Fibroblast of the conjunctiva (primary cell): ENCODE results near the gene MACROD1.
A peak's percentile ranks its signal among the peaks of the same experiment; 100 is the strongest.

Experiments used
- DNase-seq: peaks from one replicate; pipeline ENCODE4 v3.0.0-alpha.2; 2010; ENCODE audit warnings: low read depth

The MACROD1 gene

DNA sequence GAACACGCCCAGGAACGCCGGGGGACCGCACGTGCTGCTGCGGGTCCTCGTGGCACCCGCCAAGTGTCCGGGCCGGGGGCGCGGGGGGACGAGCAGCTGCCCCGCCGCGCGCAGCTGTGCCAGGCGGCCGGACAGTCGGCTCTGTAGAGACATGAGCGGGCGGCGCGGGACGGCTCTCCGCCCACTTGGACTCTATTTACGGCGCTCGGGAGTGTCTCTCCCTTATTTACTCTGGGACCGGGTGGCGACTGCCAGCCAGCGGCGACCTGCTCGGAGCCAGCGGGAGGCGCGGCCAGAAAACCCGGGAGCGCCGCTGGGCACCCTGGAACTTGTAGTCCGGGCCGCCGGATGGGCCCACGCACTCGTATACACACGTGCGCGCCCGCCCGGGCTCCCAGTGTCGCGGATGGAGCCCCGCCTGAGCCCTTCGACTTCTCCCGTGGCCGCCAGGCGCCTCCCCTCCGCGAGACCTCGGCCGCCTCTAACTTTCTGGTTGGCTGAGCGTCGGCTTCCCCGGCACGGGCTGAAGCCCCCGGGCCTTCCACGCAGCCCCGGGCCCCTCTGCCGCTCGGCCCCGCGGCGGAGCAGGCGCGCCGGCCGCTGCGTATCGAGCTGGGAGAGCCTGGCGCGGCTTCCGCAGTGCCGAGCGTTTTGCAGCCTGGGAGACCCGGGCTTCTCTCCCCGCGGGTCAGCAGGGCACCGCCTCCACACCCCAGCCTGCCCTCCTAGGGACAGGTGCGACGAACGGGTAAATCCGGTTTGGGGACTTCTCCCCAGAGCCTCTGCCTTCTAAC is at the start of gene MACROD1:
Gene MACROD1, minus strand, starts transcription at position 272 of the 794 bp plus-strand sequence. Its CDS starts 119 bp downstream, at position 153.
- DNase-seq, result peak; percentile 51

GRCh38 chr11:64211181-64211872 is 45.4 kb upstream of the MACROD1 start:
- no peak for DNase-seq

- DNase-seq, result no peak
These were observed 44.5 kb upstream of the MACROD1 start for GRCh38 chr11:64210301-64211020.

DNA sequence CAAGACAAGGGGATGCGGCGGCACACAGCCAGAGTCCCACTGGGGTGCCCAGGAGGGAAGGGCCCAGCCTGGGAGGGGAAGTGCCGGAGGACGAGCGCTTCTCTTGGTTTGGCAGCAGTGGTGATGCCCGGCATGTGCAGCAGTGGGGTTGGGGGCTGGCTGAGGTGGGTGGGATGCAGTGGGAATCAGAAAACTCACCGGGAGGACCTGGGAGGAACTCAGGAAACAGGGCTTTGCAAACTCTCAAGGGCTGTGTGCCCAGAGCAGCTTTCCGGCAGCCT is 43.6 kb upstream of the MACROD1 start:
- no peak for DNase-seq

DNA sequence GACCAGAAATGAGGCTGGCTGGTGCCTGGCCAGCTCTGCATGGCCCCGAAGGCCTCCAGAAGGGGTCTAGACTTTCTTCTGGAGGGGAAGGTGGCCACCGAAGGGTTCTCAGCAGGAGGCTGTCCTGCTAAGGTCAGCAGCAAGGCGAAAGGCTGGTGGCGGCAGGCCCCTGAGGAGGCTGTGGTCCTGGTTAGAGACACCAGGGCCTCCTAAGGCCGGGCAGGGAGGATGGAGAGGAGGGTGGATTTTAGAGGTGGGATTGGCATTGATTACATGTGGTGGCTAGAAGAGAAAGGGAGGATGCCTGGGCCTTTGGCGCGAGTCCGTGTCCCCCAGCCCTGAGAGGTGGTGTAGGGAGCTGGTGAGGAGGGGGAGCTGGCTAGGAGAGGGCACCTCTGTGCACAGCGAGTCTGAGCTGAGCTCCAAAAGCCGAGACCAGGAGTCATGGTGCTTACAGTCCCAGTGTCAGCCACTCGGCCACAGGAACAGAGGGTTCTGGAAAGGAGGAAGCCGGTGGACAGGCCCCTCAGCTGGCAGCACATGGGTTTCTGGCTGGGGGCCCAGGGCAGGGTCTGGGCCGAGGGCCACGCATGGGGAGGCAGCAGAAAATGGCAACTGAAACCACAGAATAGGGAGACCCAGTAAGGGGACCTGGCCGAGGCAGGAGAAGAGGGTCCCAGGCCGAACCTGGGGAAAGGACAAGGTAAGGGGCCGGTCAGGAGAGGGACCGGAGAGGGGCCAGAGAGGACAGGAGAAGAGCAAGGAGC is 43.1 kb upstream of the MACROD1 start:
- no peak for DNase-seq

- no peak for DNase-seq
These were observed 42.3 kb upstream of the MACROD1 start for GRCh38 chr11:64208086-64208795.

DNA sequence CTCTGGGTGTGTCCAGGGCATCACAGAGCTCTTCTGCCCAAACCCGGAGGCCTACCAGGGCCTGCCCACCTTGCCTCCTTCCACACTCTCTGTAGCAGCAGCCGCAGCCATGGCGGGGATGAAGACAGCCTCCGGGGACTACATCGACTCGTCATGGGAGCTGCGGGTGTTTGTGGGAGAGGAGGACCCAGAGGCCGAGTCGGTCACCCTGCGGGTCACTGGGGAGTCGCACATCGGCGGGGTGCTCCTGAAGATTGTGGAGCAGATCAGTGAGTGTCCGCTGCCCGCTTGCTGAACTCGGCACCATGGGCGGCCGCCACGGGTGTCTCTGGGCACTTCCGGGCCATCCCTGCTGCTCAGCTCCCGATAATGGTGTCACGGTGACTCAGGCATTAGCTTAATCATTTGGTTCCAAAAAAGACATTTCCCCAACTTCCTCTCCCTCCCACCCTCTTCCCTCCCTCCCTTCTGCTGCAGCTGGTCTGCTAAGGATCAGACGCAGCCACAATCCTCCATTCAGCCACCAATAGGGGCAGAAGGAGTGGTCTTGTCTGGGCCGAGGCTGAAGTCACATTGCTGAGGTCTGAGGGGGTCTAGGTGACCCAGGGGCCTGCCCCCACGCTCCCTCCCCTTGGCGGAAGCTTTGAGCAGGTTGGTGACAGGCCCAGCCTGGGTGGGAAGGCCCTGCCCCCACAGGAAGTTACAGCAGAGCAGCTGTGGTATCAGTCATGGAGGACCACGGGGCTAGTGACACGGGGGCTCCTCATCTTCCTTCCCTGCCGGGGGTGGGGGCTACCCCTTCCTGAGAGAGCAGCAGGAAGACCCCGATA is 41.6 kb upstream of the MACROD1 start:
- no peak for DNase-seq

- no peak for DNase-seq
These were observed 40.7 kb upstream of the MACROD1 start, which contains the start of gene FERMT3 for GRCh38 chr11:64206457-64207255. TSS of gene FERMT3 (plus strand) at chr11:64206721. CDS start at chr11:64207365, 644 bp downstream.

GRCh38 chr11:64204464-64204989 is 38.6 kb upstream of the MACROD1 start:
- DNase-seq, result peak; percentile 96

- no peak for DNase-seq
These were observed 38.1 kb upstream of the MACROD1 start for GRCh38 chr11:64204080-64204440.

DNA sequence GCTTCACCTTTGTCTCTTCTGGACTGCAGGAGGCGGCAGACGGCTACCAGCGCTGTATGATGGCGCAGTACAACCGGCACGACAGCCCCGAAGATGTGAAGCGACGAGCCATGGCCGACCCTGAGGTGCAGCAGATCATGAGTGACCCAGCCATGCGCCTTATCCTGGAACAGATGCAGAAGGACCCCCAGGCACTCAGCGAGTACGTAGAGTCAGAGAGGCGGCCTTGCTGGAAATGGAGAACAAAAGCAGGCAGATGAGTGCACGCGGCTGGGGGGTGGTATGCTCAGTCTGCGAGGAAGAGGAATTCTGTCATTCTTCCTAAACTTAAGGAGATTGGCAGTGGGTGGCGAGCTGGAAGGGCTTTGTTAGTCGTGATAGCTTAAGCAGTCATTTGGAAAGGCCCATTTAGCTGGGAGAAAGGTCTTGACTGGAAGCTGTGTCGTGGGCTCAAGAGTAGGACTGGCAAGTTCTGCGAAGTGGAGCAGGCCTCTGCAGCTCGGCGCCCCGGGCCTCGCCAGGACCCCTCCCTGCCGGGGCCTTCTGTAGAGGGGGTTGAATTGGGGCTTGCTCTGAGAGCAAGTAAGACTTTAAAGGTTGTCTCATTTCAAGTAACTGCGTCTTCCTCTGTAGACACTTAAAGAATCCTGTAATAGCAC is 37.6 kb upstream of the MACROD1 start:
- DNase-seq, result no peak

- DNase-seq, result no peak
These were observed 37.1 kb upstream of the MACROD1 start for GRCh38 chr11:64202992-64203391.

DNA sequence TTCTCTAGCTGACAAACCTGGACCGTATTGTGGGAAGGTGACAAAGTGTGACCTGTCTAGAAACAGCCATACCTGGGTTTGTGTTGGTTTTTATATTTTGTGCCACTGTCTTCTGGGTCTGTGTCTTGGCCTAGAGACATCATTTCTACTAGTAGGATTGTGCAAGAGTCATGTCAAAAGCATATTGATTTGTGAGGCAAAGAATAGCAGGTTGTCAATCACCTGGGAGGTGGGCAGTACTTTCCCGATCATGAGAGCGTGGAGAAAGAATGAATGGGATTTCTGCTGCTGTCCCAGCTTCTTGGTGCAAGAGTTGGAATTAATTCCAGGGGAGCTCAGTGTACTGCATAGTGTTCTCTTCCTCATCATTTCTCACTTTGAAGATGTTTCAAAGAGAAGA is 35.6 kb upstream of the MACROD1 start:
- no peak for DNase-seq

GRCh38 chr11:64198511-64198910 is 32.6 kb upstream of the MACROD1 start:
- no peak for DNase-seq

DNA sequence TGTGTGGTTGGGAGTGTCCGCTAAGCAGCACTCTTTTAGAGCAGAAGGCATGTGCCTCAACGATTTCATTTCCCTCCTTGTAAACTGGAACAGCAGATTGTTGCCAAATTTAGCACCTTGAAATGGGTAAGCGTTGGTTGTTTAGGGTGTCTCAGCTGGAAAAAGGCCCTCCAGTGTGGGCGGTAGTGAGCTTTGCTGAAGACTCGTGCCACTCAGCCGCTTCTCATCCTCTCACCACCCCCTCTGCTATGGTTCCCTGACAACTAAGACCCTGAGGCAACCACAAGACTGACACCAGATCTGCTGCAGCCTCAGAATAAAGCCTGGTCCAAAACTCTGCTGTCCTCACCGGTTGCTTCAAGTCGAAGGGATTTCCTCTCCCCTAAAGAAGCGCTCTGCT is 30.7 kb upstream of the MACROD1 start:
- no peak for DNase-seq

DNA sequence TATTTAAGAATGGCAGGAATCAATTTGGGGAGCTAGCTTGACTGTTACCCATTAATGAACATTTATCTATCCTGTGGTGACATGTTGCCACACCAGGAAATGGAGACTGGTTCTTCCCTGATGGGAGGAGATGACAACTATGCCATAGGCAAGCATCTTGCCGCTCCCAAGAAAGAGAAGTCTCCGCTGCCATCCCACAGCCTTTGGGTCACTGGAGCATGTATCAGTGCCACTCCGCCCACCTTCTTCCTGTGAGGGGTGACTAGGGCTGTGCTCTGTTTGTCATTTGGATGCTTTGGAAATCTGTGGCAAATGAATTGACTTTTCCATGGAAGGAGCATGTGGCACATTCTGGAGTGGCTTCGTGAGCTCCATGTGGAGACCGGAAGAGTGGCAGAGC is 26.5 kb upstream of the MACROD1 start:
- no peak for DNase-seq

- DNase-seq, result no peak
These were observed 20.7 kb upstream of the MACROD1 start for GRCh38 chr11:64186492-64187165.

DNA sequence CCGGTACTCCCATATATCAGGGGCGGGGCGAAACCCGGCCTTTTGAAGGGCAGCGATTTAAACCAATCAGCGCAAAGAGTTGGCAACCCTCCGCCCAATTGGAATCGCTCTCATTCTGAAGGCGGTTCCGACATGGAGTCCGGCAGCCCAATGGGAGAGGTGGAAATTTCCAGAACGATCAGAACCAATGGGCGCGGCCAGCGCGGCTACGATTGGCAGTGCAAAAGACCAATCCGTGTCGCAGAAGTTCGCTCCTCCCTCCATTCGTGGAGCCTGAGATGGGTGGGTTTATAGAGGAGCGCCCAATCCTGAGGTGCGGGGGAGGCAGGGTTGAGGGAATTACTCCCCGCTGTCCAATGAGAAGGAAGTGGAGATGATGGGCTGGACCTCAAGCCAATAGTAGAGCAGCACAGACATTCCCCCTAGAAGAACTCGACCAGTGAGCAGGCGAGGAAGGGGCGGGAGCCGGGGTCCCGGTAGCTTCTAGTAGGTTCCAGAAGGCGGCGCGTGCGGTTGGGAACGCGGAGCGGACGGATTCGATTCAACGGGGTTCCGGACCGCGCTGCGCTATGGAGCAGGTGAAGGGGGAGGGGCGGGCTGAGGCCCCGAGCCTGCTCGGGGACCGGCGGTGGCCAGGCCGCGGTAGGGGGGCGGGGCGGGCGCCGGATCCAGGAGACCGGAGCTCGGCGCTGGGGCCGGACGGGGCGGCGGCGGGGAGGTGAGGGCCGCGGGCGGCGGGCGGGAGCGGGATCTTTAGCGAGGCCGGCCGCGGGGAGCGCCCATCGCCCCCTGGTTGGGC is 20.0 kb upstream of the MACROD1 start, which contains the start of gene STIP1:
Gene STIP1, plus strand, starts transcription at position 479 of the 799 bp plus-strand sequence. Its CDS starts 91 bp downstream, at position 570.
- peak; percentile 100 for DNase-seq
